Measurements from ENCODE around the gene ATRNL1.

GRCh38 chr10:115624448-115624847, 531.3 kb downstream of the ATRNL1 start:
- no peak for TF ChIP-seq EZH2 (IDR thresholded peaks at IDR 0.05; ENCODE audit: borderline replicate concordance, low read depth, low read length, severe bottlenecking)
- TF ChIP-seq, protein P1, sequence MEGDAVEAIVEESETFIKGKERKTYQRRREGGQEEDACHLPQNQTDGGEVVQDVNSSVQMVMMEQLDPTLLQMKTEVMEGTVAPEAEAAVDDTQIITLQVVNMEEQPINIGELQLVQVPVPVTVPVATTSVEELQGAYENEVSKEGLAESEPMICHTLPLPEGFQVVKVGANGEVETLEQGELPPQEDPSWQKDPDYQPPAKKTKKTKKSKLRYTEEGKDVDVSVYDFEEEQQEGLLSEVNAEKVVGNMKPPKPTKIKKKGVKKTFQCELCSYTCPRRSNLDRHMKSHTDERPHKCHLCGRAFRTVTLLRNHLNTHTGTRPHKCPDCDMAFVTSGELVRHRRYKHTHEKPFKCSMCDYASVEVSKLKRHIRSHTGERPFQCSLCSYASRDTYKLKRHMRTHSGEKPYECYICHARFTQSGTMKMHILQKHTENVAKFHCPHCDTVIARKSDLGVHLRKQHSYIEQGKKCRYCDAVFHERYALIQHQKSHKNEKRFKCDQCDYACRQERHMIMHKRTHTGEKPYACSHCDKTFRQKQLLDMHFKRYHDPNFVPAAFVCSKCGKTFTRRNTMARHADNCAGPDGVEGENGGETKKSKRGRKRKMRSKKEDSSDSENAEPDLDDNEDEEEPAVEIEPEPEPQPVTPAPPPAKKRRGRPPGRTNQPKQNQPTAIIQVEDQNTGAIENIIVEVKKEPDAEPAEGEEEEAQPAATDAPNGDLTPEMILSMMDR (IDR thresholded peaks at IDR 0.05; ENCODE audit: borderline replicate concordance, extremely low read depth, low read length, poor library complexity, severe bottlenecking), result no peak
